Endometrial microvascular endothelial cells (primary cell): ENCODE data around the gene PLSCR4. TPM values are rescaled to one million over a fixed set of nuclear protein-coding genes. Genes with fewer than 3 reads are reported as not detected.

Experiments
- in situ Hi-C: cut with HindIII; loops from 2 replicates; pipeline ENCODE4 v1.10.0; 2017; ENCODE audit warnings: low sequenced_read_pairs, low pct_unique_long_range_greater_than_20kb; ENCODE audit errors: inconsistent ontology term
- total RNA-seq: library from RNA; depleted of rRNA; stranded (reverse); fragments of >200 nt; gene quantifications from one replicate; pipeline ENCODE4 v1.2.3, GENCODE V29; 2015; ENCODE audit errors: inconsistent ontology term

The PLSCR4 gene
- total RNA-seq, 1 donor from 2014 or later, result 32.3 TPM

- in situ Hi-C loops, result no loop called here
Measured at GRCh38 chr3:146200461-146201220, 50.3 kb downstream of the PLSCR4 start.

- in situ Hi-C loops, result loop anchor here (25.0 kb wide), 1 partner anchor 137 kb away; no protein-coding TSS in a partner anchor
Measured at GRCh38 chr3:146199762-146200161, 51.1 kb downstream of the PLSCR4 start.

- in situ Hi-C loops, result loop anchor here (25.0 kb wide), 1 partner anchor 134 kb away; no protein-coding TSS in a partner anchor
Measured at GRCh38 chr3:146196789-146197188, 54.1 kb downstream of the PLSCR4 start.

- in situ Hi-C loops, result loop anchor here (25.0 kb wide), 1 partner anchor 133 kb away; no protein-coding TSS in a partner anchor
Measured at GRCh38 chr3:146195605-146196004, 55.3 kb downstream of the PLSCR4 start.

GRCh38 chr3:146195030-146195429, 55.9 kb downstream of the PLSCR4 start:
- in situ Hi-C loops, result loop anchor here (25.0 kb wide), 1 partner anchor 133 kb away; no protein-coding TSS in a partner anchor

- in situ Hi-C loops, result loop anchor here (25.0 kb wide), 1 partner anchor 129 kb away; no protein-coding TSS in a partner anchor
Measured at GRCh38 chr3:146191051-146191450, 59.9 kb downstream of the PLSCR4 start.

- in situ Hi-C loops, result loop anchor here (25.0 kb wide), 1 partner anchor 127 kb away; no protein-coding TSS in a partner anchor
Measured at GRCh38 chr3:146189519-146190173, 61.3 kb downstream of the PLSCR4 start.

- in situ Hi-C loops, result loop anchor here (25.0 kb wide), 1 partner anchor 125 kb away; no protein-coding TSS in a partner anchor
Measured at GRCh38 chr3:146187334-146187950, 63.5 kb downstream of the PLSCR4 start.

- in situ Hi-C loops, result loop anchor here (25.0 kb wide), 1 partner anchor 122 kb away; no protein-coding TSS in a partner anchor
Measured at GRCh38 chr3:146184241-146185015, 66.5 kb downstream of the PLSCR4 start.

- in situ Hi-C loops, result loop anchor here (25.0 kb wide), 1 partner anchor 119 kb away; no protein-coding TSS in a partner anchor
Measured at GRCh38 chr3:146181216-146181615, 69.7 kb downstream of the PLSCR4 start.

GRCh38 chr3:146180376-146180775, 70.5 kb downstream of the PLSCR4 start:
- in situ Hi-C loops, result loop anchor here (25.0 kb wide), 1 partner anchor 118 kb away; no protein-coding TSS in a partner anchor

- in situ Hi-C loops, result loop anchor here (25.0 kb wide), 1 partner anchor 116 kb away; no protein-coding TSS in a partner anchor
Measured at GRCh38 chr3:146178006-146178689, 72.8 kb downstream of the PLSCR4 start.

GRCh38 chr3:146177519-146177918, 73.4 kb downstream of the PLSCR4 start:
- in situ Hi-C loops, result loop anchor here (25.0 kb wide), 1 partner anchor 115 kb away; no protein-coding TSS in a partner anchor

GRCh38 chr3:146177072-146177471, 73.8 kb downstream of the PLSCR4 start:
- in situ Hi-C loops, result loop anchor here (25.0 kb wide), 1 partner anchor 115 kb away; no protein-coding TSS in a partner anchor

- in situ Hi-C loops, result no loop called here
Measured at GRCh38 chr3:146172586-146172985, 78.3 kb downstream of the PLSCR4 start.

GRCh38 chr3:146170591-146170990, 80.3 kb downstream of the PLSCR4 start:
- in situ Hi-C loops, result no loop called here

- in situ Hi-C loops, result no loop called here
Measured at GRCh38 chr3:146169891-146170290, 81.0 kb downstream of the PLSCR4 start.

- in situ Hi-C loops, result no loop called here
Measured at GRCh38 chr3:146166826-146167225, 84.1 kb downstream of the PLSCR4 start.
